SK-N-SH (cell line): ENCODE data around the gene LSMEM2. TPM values are rescaled to one million over a fixed set of nuclear protein-coding genes. Genes with fewer than 3 reads are reported as not detected.

Source experiments
- CTCF ChIA-PET: fragments of 300-600, 350-600 bp; formaldehyde crosslinking; extraction: SDS; loops from one replicate; lab custom pipeline; 2021; lab: Yijun Ruan, JAX
- POLR2A ChIA-PET: fragments of 350-600 bp; sonication (Branson Sonifier 250); formaldehyde crosslinking; extraction: SDS; loops from one replicate; lab custom pipeline; 2020; ENCODE audit warnings: antibody characterized with exemption, inconsistent platforms; lab: Yijun Ruan, JAX
- DNase-seq: peaks from one replicate; pipeline ENCODE4 v3.0.0; 2012
- H2AFZ ChIP-seq: fragments of 200-600 bp; sonication (generic); 2 replicates; pipeline ENCODE4 v1.8.1; 2016; ENCODE audit warnings: antibody characterized with exemption, mild to moderate bottlenecking, low read depth
- H3F3A ChIP-seq: fragments of 200-600 bp; sonication (generic); replicated peaks from 2 replicates; pipeline ENCODE3; 2016; ENCODE audit warnings: antibody characterized with exemption, mild to moderate bottlenecking; ENCODE audit not compliant: insufficient read depth
- H3K27ac ChIP-seq, 2 experiments: fragments of 200-500 bp in 1 of 2; fragments of 200-600 bp in 1 of 2; sonication (Bioruptor generic) in 1 of 2; sonication (generic), shearing (Covaris generic) in 1 of 2; 2 replicates each; pipeline versions ENCODE4 v1.5.1 to v1.6.1; 2014 to 2016; ENCODE audit warnings: low read depth in 2 of 2, inconsistent platforms in 1 of 2, low read length in 1 of 2, mild to moderate bottlenecking in 1 of 2, mixed read lengths in 1 of 2
- H3K27me3 ChIP-seq: fragments of 200-600 bp; sonication (generic), shearing (Covaris generic); 2 replicates; pipeline ENCODE4 v1.6.1; 2016; ENCODE audit warnings: mixed run types; ENCODE audit not compliant: insufficient read depth
- H3K36me3 ChIP-seq, 2 experiments: fragments of 200-500 bp in 1 of 2; fragments of 200-600 bp in 1 of 2; sonication (Bioruptor generic) in 1 of 2; sonication (generic) in 1 of 2; replicated peaks in 1 of 2; 2 replicates each; pipeline versions ENCODE3 to v1.5.1; 2014 to 2016; ENCODE audit warnings: low read length in 1 of 2, mild to moderate bottlenecking in 1 of 2; ENCODE audit not compliant: insufficient read depth in 2 of 2, control insufficient read depth in 1 of 2
- H3K4me1 ChIP-seq, 2 experiments: fragments of 200-500 bp in 1 of 2; fragments of 200-600 bp in 1 of 2; sonication (Bioruptor generic) in 1 of 2; sonication (generic), shearing (Covaris generic) in 1 of 2; 2 replicates each; pipeline versions ENCODE4 v1.5.1 to v1.6.1; 2014 to 2016; ENCODE audit warnings: low read depth in 1 of 2, low read length in 1 of 2, mixed run types in 1 of 2; ENCODE audit not compliant: insufficient read depth in 2 of 2, control insufficient read depth in 1 of 2
- H3K4me2 ChIP-seq: fragments of 200-600 bp; sonication (generic), shearing (Covaris generic); 2 replicates; pipeline ENCODE4 v1.6.1; 2017; ENCODE audit warnings: mixed run types
- H3K4me3 ChIP-seq, 2 experiments: fragments of 200-500 bp in 1 of 2; fragments of 200-600 bp in 1 of 2; sonication (Bioruptor generic) in 1 of 2; sonication (generic), shearing (Covaris generic) in 1 of 2; 2 replicates each; pipeline versions ENCODE4 v1.5.1 to v1.8.1; 2014 to 2016; ENCODE audit warnings: low read depth in 2 of 2, inconsistent platforms in 1 of 2, low read length in 1 of 2, mild to moderate bottlenecking in 1 of 2, mixed read lengths in 1 of 2, moderate library complexity in 1 of 2
- H3K79me2 ChIP-seq: fragments of 200-600 bp; sonication (generic); 2 replicates; pipeline ENCODE4 v1.8.1; 2017; ENCODE audit warnings: mild to moderate bottlenecking; ENCODE audit not compliant: insufficient read depth
- H3K9ac ChIP-seq: fragments of 200-600 bp; sonication (generic); 2 replicates; pipeline ENCODE4 v1.6.1; 2017; ENCODE audit warnings: mixed run types
- H3K9me2 ChIP-seq: fragments of 200-600 bp; sonication (generic); 2 replicates; pipeline ENCODE4 v1.6.1; 2017; ENCODE audit warnings: mixed run types
- H3K9me3 ChIP-seq: fragments of 200-600 bp; sonication (generic); 2 replicates; pipeline ENCODE4 v1.6.1; 2017; ENCODE audit warnings: mixed run types, mild to moderate bottlenecking, moderate library complexity
- H4K20me1 ChIP-seq: fragments of 200-600 bp; sonication (generic); 2 replicates; pipeline ENCODE4 v1.6.1; 2017; ENCODE audit warnings: mild to moderate bottlenecking, mixed run types; ENCODE audit not compliant: insufficient read depth
- CHD2 ChIP-seq: fragments of 150-350 bp; IDR thresholded peaks from 2 replicates; pipeline ENCODE4 v1.6.1; 2018; ENCODE audit warnings: low read length; ENCODE audit not compliant: partially characterized antibody
- CTCF ChIP-seq: fragments of 200-600 bp; sonication (generic); IDR thresholded peaks from 2 replicates; pipeline ENCODE4 v1.6.1; 2017; ENCODE audit warnings: antibody characterized with exemption, mild to moderate bottlenecking, moderate library complexity
- EP300 ChIP-seq, 2 experiments: IDR thresholded peaks; 2 replicates each; pipeline versions ENCODE4 v1.4.0 to v1.6.1; 2012; ENCODE audit warnings: borderline replicate concordance in 1 of 2, low read depth in 1 of 2, low read length in 1 of 2
- GABPA ChIP-seq: IDR thresholded peaks from 2 replicates; pipeline ENCODE4 v1.4.0; 2012; ENCODE audit warnings: low read depth, mild to moderate bottlenecking
- GATA2 ChIP-seq: sonication (generic); formaldehyde crosslinking; IDR thresholded peaks from 2 replicates; pipeline ENCODE4 v1.5.0; 2020; ENCODE audit warnings: mild to moderate bottlenecking, missing genetic modification reagents
- IRF3 ChIP-seq: fragments of 150-350 bp; IDR thresholded peaks from 2 replicates; pipeline ENCODE4 v1.6.1; 2016; ENCODE audit warnings: mild to moderate bottlenecking, low read depth, low read length
- MXI1 ChIP-seq: IDR thresholded peaks from 2 replicates; pipeline ENCODE4 v1.6.1; 2012; ENCODE audit warnings: mild to moderate bottlenecking, low read depth, low read length, improper control_type of control experiment
- RFX5 ChIP-seq: IDR thresholded peaks from 2 replicates; pipeline ENCODE4 v1.6.1; 2012; ENCODE audit warnings: mild to moderate bottlenecking, improper control_type of control experiment, low read length
- RXRA ChIP-seq: IDR thresholded peaks from 2 replicates; pipeline ENCODE4 v1.4.0; 2012; ENCODE audit warnings: low read depth, mild to moderate bottlenecking, borderline replicate concordance
- SIN3A ChIP-seq: IDR thresholded peaks from 2 replicates; pipeline ENCODE4 v1.6.1; 2012; ENCODE audit warnings: low read depth, mild to moderate bottlenecking, low read length, moderate library complexity, borderline replicate concordance
- SMC3 ChIP-seq: IDR thresholded peaks from 2 replicates; pipeline ENCODE4 v1.6.1; 2012; ENCODE audit warnings: low read depth, low read length, improper control_type of control experiment
- TAF1 ChIP-seq: IDR thresholded peaks from 2 replicates; pipeline ENCODE4 v1.6.1; 2012; ENCODE audit warnings: low read depth, mild to moderate bottlenecking, low read length, moderate library complexity, borderline replicate concordance
- TEAD4 ChIP-seq: IDR thresholded peaks from 2 replicates; pipeline ENCODE4 v1.4.0; 2012; ENCODE audit warnings: mild to moderate bottlenecking, borderline replicate concordance; ENCODE audit not compliant: insufficient read depth
- USF1 ChIP-seq: IDR thresholded peaks from 2 replicates; pipeline ENCODE4 v1.4.0; 2012; ENCODE audit warnings: low read depth, borderline replicate concordance
- ZBTB33 ChIP-seq: IDR thresholded peaks from 2 replicates; pipeline ENCODE4 v1.4.0; 2012; ENCODE audit warnings: low read depth, borderline replicate concordance
- WGBS: methylation state at CpG from one replicate; pipeline ENCODE4 v1.1.6; 2017; ENCODE audit warnings: low lambda C conversion rate; 5-methylcytosine and 5-hydroxymethylcytosine counted together
- polyA plus RNA-seq, 3 experiments: library from polyadenylated mRNA; depleted of rRNA; stranded (reverse); fragments of >200 nt; gene quantifications; 2 replicates each; pipeline ENCODE4 v1.2.3, GENCODE V29; 2012
- TF ChIP-seq, protein P1 (sequence below): fragments of 150-350 bp; IDR thresholded peaks from 2 replicates; pipeline ENCODE4 v1.6.1; 2017; ENCODE audit warnings: antibody characterized with exemption, low read length, low read depth, borderline replicate concordance

LSMEM2 gene
- polyA plus RNA-seq, 1 of the 3 experiments (the other 2 are of a cell fraction): 0.03 TPM

- Histone ChIP-seq H4K20me1 (no peaks in the 10 kb centered on the region), H3K4me3 (peak overlapping the region; percentile 40 to 53; a peak in 3 of 4 replicates), H3K9me2 (no peaks in the 10 kb centered on the region), H3F3A (peaks cover 30% of the 10 kb centered on the region), H3K27ac (no peak overlapping the region), H3K4me1 (peaks cover 27 to 31% of the 10 kb centered on the region in 2 experiments; a peak in 3 of 4 replicates), H3K4me2 (peak overlapping the region; percentile 56), H2AFZ (no peak overlapping the region)
- DNase-seq: no peak
- 73% methylated on average over 5 of the region's 7 CpGs for WGBS
- POLR2A ChIA-PET: interaction anchor here (0.8 kb wide), 1 partner anchor 29 kb away, joined by 3 read pairs; no protein-coding TSS in a partner anchor
- TF ChIP-seq TEAD4 (no peak), GATA2 (CRISPR knock-in tag) (no peak), SIN3A (no peak), RXRA (no peak), RFX5 (no peak), USF1 (no peak), ZBTB33 (no peak), CTCF (no peak), IRF3 (no peak), MXI1 (no peak), SMC3 (no peak), EP300 (IDR thresholded peaks at IDR 0.05; ENCODE audit: borderline replicate concordance in 1 of 2, low read depth in 1 of 2, low read length in 1 of 2) (no peak), CHD2 (no peak), TAF1 (no peak), GABPA (no peak)
- TF ChIP-seq, protein P1, sequence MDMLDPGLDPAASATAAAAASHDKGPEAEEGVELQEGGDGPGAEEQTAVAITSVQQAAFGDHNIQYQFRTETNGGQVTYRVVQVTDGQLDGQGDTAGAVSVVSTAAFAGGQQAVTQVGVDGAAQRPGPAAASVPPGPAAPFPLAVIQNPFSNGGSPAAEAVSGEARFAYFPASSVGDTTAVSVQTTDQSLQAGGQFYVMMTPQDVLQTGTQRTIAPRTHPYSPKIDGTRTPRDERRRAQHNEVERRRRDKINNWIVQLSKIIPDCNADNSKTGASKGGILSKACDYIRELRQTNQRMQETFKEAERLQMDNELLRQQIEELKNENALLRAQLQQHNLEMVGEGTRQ: no peak
- TF ChIP-seq, all 33 proteins: peak for 0
- H3K79me2 ChIP-seq: 0 out of 2 replicates have a peak, but pooled peaks cover 3% of the 10 kb centered on the region
- CTCF ChIA-PET: interaction anchor here (0.8 to 6.6 kb wide), 12 partner anchors 8 to 78 kb away, joined by 3 to 49 read pairs (median 5); partner anchors contain the start of gene GNAT1
- H3K9ac ChIP-seq: peak overlapping the region; percentile 49
- H3K27me3 ChIP-seq: no peaks in the 10 kb centered on the region
- no peaks in the 10 kb centered on the region for H3K36me3 ChIP-seq
- H3K9me3 ChIP-seq: no peaks in the 10 kb centered on the region
Observed at GRCh38 chr3:50266836-50267235, 12.1 kb upstream of the LSMEM2 start.
